ENCODE data around the gene TM4SF1. TPM values are rescaled to one million over a fixed set of nuclear protein-coding genes. Genes with fewer than 3 reads are reported as not detected.

TM4SF1 gene
- total and polyA plus RNA-seq, 2 donors (not counting 1 experiment from before 2014, with no cell fraction given), result not detected

DNA sequence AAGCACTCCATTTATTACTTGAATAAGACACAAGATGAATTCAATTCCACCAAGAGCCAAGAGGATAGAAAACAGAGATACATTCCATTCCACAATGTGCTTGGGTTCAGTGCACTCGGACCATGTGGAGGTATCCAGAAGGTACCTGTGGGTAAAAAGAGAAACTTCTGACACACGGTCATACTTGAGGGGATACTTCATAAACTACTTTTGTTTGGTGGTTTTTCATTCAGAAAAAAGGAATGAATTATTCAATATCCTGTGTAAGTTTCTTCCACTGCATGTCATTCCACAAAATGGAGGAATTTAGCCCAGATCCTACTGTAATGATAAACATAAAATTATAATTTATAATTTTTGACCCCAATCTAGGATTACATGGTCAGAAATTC lies 5.7 kb downstream of the TM4SF1 start:
- TF ChIP-seq, protein P1, sequence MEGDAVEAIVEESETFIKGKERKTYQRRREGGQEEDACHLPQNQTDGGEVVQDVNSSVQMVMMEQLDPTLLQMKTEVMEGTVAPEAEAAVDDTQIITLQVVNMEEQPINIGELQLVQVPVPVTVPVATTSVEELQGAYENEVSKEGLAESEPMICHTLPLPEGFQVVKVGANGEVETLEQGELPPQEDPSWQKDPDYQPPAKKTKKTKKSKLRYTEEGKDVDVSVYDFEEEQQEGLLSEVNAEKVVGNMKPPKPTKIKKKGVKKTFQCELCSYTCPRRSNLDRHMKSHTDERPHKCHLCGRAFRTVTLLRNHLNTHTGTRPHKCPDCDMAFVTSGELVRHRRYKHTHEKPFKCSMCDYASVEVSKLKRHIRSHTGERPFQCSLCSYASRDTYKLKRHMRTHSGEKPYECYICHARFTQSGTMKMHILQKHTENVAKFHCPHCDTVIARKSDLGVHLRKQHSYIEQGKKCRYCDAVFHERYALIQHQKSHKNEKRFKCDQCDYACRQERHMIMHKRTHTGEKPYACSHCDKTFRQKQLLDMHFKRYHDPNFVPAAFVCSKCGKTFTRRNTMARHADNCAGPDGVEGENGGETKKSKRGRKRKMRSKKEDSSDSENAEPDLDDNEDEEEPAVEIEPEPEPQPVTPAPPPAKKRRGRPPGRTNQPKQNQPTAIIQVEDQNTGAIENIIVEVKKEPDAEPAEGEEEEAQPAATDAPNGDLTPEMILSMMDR (IDR thresholded peaks at IDR 0.05), result no peak
- no peak for TF ChIP-seq EZH2 (IDR thresholded peaks at IDR 0.05; ENCODE audit: borderline replicate concordance, insufficient read depth, low read depth, low read length, poor library complexity, severe bottlenecking)
- Mint-ChIP-seq H3K4me3 (no peak overlapping the region), H3K9me3 (ENCODE audit: insufficient read depth) (no peaks in the 10 kb centered on the region), H3K27ac (no peak overlapping the region), H3K27me3 (peaks cover 29% of the 10 kb centered on the region), H3K4me1 (no peaks in the 10 kb centered on the region)
- CTCF ChIA-PET, result no interaction called here
- ATAC-seq (ENCODE audit: low read depth) (no peak), DNase-seq (no peak)
- no peak overlapping the region for H3K4me2 ChIP-seq (replicated peaks; ENCODE audit: low read depth, low read length, poor library complexity, severe bottlenecking)
- H3K9me3 ChIP-seq (ENCODE audit: control extremely low read depth in 1 of 3, control insufficient read depth in 2 of 3, insufficient read depth in 1 of 3, low read length in 2 of 3), result no peaks in the 10 kb centered on the region
- H3K79me2 ChIP-seq (ENCODE audit: control insufficient read depth, insufficient read depth, low read length), result no peaks in the 10 kb centered on the region
- H3K4me3 ChIP-seq (ENCODE audit: control extremely low read depth in 1 of 5, extremely low read depth in 1 of 5, insufficient read depth in 1 of 5, low read depth in 2 of 5, low read length in 4 of 5), result no peak overlapping the region
- H3K27me3 ChIP-seq (replicated peaks in 1 of 4; ENCODE audit: control extremely low read depth in 1 of 4, control insufficient read depth in 3 of 4, insufficient read depth in 4 of 4, low read length in 3 of 4), result no peaks in the 10 kb centered on the region
- no peak overlapping the region for H3K9ac ChIP-seq (ENCODE audit: low read length)
- H3K4me1 ChIP-seq (ENCODE audit: control insufficient read depth in 2 of 2, insufficient read depth in 2 of 2, low read length in 2 of 2), result no peaks in the 10 kb centered on the region
- H3K36me3 ChIP-seq (replicated peaks in 1 of 2; ENCODE audit: control extremely low read depth in 1 of 2, control insufficient read depth in 1 of 2, extremely low read depth in 1 of 2, insufficient read depth in 2 of 2, low read length in 1 of 2), result no peaks in the 10 kb centered on the region
- intact Hi-C loops (cut with micrococcal nuclease), result no loop called here
- H2AFZ ChIP-seq (ENCODE audit: insufficient read depth, low read depth, low read length, poor library complexity, severe bottlenecking), result no peak overlapping the region
- H4K20me1 ChIP-seq (ENCODE audit: control insufficient read depth, insufficient read depth, low read length, poor library complexity, severe bottlenecking), result no peaks in the 10 kb centered on the region
- no peak overlapping the region for H3K27ac ChIP-seq (ENCODE audit: low read length in 2 of 2)
- WGBS (ENCODE audit: insufficient coverage), result no CpG with 5 or more reads among the region's 2 CpGs
- POLR2A ChIA-PET, result no interaction called here

DNA sequence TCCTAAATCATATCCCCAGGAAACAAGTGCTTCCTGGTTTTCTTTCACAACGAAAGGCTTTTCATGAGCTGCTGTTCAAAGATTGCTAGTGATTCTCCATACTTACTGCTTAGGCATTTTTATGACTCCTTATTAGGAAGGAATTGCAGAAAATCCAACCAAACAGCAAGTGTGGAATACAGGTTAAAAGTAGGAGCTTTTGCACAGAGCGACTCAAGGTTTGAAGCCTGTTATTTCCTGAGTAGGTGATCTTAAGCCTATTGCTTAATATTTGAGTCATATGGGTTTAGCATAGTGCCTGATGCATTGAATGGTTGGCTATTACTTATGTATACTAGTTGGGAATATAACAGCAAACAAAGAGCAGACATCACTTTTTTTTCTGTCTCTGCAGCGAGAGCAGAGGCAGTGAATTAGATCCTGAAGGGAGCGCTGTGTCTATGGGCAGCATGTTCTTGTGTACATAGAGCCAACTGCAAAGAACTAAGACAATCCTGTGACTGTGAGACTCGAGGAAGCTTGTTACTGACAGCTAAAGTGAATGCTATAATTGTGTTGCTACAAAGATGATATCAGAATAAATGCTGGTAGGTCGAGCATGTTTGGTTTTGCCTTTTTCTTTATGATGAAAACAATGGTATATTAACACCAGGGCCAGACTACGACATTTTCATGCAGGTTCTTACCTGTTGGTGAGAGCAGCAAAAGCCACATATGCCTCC lies 6.3 kb downstream of the TM4SF1 start:
- H3K9ac ChIP-seq (ENCODE audit: low read length), result no peak overlapping the region
- H3K27ac ChIP-seq (ENCODE audit: low read length in 2 of 2), result no peak overlapping the region
- Mint-ChIP-seq H3K4me1 (no peaks in the 10 kb centered on the region), H3K27me3 (peaks cover 28% of the 10 kb centered on the region), H3K4me3 (no peak overlapping the region), H3K27ac (no peak overlapping the region), H3K9me3 (ENCODE audit: insufficient read depth) (no peaks in the 10 kb centered on the region)
- H3K9me3 ChIP-seq (ENCODE audit: control extremely low read depth in 1 of 3, control insufficient read depth in 2 of 3, insufficient read depth in 1 of 3, low read length in 2 of 3), result no peaks in the 10 kb centered on the region
- TF ChIP-seq EZH2 (IDR thresholded peaks at IDR 0.05; ENCODE audit: borderline replicate concordance, insufficient read depth, low read depth, low read length, poor library complexity, severe bottlenecking), result no peak
- TF ChIP-seq, protein P1 (IDR thresholded peaks at IDR 0.05), result no peak
- intact Hi-C loops (cut with micrococcal nuclease), result no loop called here
- ChIA-PET POLR2A (no interaction called here), CTCF (no interaction called here)
- no peak overlapping the region for H2AFZ ChIP-seq (ENCODE audit: insufficient read depth, low read depth, low read length, poor library complexity, severe bottlenecking)
- no peaks in the 10 kb centered on the region for H3K79me2 ChIP-seq (ENCODE audit: control insufficient read depth, insufficient read depth, low read length)
- no peaks in the 10 kb centered on the region for H4K20me1 ChIP-seq (ENCODE audit: control insufficient read depth, insufficient read depth, low read length, poor library complexity, severe bottlenecking)
- ATAC-seq (ENCODE audit: low read depth) (no peak), DNase-seq (no peak)
- H3K36me3 ChIP-seq (replicated peaks in 1 of 2; ENCODE audit: control extremely low read depth in 1 of 2, control insufficient read depth in 1 of 2, extremely low read depth in 1 of 2, insufficient read depth in 2 of 2, low read length in 1 of 2), result no peaks in the 10 kb centered on the region
- H3K27me3 ChIP-seq (replicated peaks in 1 of 4; ENCODE audit: control extremely low read depth in 1 of 4, control insufficient read depth in 3 of 4, insufficient read depth in 4 of 4, low read length in 3 of 4), result no peaks in the 10 kb centered on the region
- no peak overlapping the region for H3K4me2 ChIP-seq (replicated peaks; ENCODE audit: low read depth, low read length, poor library complexity, severe bottlenecking)
- no peaks in the 10 kb centered on the region for H3K4me1 ChIP-seq (ENCODE audit: control insufficient read depth in 2 of 2, insufficient read depth in 2 of 2, low read length in 2 of 2)
- no peak overlapping the region for H3K4me3 ChIP-seq (ENCODE audit: control extremely low read depth in 1 of 5, extremely low read depth in 1 of 5, insufficient read depth in 1 of 5, low read depth in 2 of 5, low read length in 4 of 5)
- WGBS (ENCODE audit: insufficient coverage), result 29% methylated on average over 4 of the region's 7 CpGs

Data from B cell (primary cell).